HuH-7.5 (cell line): ENCODE data around the gene HECW1.

Experiments
- DNase-seq: peaks from one replicate; pipeline ENCODE4 v3.0.0; 2011; ENCODE audit warnings: low spot score

Gene HECW1

GRCh38 chr7:43612599-43613589 lies 500.4 kb downstream of the HECW1 start:
- no peak for DNase-seq
